NCI-H2107 (cell line): Measurements from ENCODE around the gene SNAP29.
"Not testable (repeated sequence)": the region's sequence is repeated elsewhere in the genome, so short reads cannot be mapped to it uniquely, and the experiment has no call there.

ENCODE experiments used
- DNase-seq: peaks from one replicate; lab custom pipeline; 2025; lab: John Stamatoyannopoulos, UW

Gene SNAP29

DNA sequence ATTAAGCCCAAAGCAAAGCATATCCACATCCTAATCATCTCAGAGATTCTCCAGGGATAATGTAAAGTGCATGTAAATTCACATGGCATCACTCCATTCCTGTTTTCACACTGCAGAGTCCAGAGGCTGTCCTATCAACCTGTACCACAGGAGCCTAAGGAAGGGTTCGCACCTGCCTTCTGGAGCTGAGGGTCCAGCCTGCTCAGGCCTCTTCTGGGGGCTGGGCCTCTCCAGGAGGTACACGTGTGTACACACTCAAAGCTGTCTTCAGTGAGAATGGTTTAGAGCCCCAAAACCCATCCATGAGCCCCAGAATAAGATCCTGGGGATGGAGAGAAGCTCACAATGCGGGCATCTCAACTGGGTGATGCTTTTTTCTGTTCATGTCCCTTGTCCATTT, 24.1 kb upstream of the SNAP29 start:
- DNase-seq = no peak

DNA sequence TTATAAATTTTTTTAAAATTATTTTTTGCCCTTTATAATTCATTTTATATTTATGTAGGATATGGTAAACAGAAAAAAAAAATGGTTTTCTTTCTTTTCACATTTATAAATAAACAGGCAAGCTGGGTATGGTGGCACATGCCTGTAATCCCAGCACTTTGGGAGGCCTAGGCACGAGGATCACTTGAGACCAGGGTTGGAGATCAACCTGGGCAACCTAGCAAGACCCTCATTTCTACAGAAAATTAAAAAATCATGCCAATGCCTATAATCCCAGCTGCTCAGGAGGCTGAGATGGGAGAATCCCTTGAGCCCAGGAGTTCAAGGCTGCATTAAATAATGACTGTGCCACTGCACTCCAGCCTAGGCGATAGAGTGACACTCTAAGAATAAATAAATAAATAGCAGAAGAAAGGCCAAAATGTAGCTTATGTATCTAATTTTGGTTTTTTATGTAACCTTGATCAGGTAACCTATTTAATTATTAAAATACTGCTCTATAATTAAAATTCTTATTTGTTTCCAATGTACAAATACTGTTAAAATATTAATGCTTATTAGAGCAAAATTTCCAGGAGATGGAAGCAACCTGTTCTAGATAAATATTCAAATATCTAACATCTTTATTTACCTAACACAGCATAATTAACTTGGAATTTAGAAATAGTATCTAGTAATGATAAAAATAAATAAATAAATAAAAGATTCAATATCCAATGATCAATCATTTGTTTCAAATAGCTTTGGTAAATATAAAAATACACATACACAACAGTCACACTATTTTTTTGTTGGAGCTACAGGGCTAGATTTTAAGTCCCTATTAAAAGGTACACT, 21.6 kb upstream of the SNAP29 start:
- DNase-seq = no peak

DNA sequence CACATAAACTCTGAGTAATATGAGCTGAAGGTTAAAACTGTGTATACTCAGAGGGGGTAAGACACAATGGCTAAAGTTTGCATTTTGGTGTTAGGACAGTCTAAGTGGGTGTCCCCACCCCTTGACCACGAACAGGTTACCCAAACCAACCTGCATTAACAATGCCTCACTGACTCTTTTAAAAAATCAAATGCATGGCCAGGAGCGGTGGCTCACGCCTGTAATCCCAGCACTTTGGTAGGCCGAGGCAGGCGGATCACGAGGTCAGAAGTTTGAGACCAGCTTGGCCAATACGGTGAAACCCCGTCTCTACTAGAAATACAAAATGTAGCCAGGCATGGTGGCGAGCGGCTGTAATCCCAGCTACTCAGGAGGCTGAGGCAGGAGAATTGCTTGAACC, 19.5 kb upstream of the SNAP29 start:
- not testable (repeated sequence) for DNase-seq

DNA sequence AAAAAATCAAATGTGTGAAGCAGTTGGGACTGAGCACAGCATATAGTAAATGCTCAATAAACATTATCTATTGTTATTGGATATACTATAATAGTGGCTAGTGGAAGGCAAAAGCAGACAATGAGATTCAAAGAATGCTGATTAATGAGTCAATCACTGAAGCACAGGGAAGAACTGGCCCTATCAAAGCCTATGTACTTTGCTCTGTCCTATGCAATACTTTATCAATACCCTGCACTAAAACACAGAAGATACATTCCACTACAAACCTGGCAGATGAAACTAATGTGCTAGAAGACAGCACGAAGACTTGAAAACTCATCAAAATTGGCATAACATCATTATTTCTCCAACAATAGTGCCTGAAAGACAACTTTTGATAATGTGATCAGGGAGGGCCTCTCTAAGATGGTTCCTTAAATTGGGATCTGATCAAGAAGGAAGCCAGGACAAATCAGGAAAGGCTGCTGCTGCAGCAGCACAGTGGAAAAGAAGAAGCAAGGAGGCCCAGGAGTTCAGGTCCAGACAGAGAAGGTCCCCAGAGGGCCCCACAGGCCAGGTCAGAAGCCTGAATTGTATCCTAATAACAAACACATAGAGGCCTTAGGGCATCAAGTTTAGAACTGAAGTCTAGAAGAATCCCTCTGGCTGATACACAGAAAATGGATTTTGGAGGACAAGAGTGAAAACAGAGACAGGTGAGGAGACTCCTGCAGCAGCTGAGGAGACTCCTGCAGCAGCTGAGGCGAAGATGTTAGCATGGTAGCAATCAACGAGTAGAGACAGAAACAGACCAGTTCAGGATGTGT, 18.8 kb upstream of the SNAP29 start:
- DNase-seq = no peak

DNA sequence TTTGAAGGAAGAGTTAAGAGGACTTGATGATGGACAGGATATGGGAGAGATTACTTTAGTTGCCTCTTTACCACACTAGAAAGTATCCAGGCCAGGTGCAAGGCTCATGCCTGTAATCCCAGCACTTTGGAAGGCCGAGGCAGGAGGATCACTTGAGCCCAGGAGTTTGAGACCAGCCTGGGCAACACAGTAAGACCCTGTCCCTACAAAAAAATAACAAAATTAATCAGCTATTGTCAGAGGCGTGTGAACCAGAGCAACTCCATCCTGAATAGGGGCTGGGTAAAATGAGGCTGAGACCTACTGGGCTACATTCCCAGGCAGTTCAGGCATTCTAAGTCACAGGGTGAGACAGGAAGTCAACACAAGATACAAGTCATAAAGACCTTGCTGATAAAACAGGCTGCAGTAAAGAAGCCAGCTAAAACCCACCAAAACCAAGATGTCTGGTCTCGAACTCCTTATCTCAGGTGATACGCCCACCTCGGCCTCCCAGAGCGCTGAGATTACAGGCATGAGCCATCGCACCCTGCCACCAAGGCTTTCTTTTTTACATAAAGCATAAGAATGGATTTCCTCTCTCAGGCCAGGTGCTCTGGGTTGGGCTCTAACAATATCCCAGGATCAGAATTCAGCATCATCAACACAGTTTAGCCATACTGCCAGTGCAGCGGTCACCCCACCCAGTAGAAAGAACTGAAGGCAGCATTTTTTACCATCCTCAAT, 18.0 kb upstream of the SNAP29 start:
- DNase-seq = no peak

DNA sequence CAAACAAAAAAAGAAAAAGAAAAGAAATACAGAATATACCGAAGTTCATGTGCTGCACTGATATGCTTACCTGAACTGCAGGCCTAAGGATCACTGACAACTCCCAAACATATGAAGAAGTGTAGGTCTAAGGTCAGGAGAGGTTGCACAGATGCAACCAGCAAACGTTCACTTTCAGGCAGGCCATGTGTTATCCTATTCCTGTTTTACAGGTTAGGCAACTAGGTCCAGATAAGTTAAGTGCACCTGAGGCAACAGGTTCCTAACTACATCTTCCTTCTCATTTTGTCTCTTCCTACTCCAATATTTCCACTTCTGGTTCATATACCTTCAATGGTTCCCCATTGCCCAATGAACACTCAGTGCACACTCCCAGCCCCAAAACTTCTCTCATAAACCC, 15.3 kb upstream of the SNAP29 start:
- DNase-seq = no peak

DNA sequence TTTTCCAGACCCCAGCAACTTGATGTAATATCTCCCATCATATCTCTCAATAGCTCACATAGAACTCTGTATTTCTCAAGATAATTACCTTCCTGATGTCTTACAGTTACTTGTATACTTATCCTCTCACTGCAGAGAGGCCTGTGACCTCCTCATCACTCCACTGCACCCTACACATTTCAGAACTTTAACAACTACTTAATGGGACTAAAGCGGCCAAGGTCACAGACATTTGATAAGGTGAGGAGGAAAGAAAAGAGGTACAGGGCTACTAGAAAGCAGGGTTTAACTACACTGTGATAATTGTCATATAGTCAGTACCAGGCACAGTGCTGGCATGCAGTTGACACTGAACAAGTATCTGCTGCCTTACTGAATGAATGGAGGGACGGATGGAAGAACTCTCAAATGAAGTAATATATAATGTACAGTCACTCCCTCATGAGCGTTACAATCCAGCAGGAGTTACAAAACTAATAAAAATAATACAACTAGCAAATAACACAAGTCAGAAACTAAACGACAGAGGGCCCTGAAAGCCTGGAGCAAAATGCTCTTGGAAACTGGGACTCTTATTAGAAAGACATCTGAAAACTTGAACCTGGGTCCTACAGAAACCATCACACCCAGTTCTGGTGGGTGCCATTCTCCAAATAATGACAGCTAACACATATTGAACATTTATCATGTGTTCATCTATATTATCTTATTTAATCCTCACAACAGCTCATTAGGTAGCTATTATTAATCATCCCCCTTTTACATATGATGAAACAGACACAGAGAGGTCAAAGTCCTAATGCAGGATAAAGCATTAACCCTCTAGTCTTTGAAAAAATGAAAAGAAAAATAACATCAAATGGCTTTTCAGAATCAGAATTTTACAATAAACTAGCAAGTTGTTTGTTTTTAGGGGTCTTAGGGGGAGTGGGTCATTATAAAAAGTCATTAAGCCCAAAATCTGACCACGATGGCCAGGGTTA, 14.5 kb upstream of the SNAP29 start:
- DNase-seq = no peak

DNA sequence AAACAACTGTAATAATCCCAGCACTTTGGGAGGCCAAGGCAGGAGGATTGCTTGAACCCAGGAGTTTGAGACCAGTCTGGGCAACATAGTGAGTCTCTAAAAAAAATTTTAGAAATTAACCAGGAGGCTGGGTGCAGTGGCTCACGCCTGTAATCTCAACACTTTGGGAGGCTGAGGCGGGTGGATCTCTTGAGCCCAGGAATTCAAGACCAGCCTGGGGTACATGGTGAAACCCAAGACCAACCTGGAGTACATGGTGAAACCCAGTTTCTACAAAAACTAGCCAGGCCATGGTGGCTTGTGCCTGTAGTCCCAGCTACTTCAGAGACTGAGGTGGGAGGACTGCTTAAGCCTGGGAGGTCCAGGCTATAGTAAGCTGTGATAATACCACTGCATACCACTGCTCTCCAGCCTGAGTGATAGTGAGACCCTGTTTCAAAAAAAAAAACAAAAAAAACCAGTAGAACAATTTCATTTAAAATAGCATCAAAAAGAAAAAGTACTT, 11.4 kb upstream of the SNAP29 start:
- no peak for DNase-seq

DNA sequence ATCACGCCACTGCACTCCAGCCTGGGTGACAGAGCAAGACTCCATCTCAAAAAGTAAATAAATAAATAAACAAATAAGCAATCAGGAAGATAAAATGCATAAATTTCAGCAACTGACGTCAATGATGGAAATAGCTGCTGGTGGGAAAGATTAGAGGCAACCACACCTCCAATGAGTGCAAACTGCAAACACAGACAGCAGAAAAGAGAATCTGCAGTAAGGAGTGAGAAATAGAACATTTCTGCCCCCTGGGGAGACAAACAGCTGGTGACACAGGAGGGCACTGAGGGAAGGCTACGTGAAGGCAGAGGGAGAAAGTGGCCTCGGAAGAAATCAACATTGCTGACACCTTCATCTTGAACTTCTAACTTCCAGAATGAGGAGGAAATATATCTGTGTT, 6.7 kb upstream of the SNAP29 start:
- no peak for DNase-seq

DNA sequence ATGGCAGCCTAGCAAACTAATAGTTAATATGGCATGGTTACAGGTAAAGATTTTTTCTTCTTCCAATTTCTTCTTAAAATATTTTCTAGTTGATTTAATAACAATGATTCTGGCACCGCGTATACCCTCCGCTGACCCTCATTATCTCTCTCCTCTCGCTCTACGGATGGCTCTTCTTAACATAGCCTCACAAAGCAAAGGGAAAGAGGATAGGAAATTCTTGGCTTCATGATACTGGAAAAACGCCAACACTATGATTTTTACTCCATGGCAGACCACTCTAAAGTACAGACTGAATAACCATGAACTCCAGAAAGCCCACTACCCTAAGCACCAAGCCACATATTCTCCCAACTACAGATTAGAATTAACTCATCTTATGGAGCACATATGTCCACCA, 6.3 kb upstream of the SNAP29 start:
- DNase-seq = no peak

DNA sequence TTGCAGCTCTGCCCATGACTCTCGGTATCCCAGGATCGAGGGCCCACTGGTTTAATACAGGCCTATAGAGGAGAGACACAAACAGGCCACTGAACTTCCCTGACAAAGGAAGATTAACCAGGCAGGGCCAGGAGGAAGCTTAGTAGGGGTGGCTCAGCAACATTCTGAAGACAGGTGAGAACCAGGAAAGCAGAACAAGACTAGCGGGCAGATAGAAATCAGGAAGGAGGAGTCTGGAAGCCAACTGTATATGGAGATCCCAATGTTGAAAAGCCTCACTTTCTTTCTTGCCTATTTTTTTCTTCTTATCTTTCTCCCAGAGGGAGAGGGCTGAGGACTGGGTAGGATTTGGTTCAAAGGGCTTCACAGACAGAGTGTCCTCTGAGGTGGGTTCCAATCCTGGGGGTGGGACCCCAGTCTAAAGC, 5.6 kb upstream of the SNAP29 start:
- DNase-seq = no peak

DNA sequence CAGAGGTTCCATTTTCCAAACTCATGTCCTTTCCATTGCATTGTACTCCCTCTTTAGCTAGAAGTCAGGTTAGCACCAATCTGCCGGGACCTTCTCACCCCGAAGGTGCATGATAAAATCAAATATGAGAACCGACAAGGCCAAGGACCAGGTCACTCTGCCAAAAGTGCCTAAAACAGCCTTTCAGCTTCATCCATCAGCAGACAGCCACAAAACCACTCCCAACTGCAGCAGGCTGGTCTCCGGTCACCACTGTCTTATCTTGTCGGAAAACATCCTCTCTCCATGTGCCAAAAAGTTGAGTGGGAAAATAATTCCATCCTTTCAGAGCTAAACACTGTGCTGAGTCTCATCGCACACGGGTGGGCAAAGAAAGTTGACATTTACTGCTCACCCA, 1.6 kb upstream of the SNAP29 start:
- no peak for DNase-seq

DNA sequence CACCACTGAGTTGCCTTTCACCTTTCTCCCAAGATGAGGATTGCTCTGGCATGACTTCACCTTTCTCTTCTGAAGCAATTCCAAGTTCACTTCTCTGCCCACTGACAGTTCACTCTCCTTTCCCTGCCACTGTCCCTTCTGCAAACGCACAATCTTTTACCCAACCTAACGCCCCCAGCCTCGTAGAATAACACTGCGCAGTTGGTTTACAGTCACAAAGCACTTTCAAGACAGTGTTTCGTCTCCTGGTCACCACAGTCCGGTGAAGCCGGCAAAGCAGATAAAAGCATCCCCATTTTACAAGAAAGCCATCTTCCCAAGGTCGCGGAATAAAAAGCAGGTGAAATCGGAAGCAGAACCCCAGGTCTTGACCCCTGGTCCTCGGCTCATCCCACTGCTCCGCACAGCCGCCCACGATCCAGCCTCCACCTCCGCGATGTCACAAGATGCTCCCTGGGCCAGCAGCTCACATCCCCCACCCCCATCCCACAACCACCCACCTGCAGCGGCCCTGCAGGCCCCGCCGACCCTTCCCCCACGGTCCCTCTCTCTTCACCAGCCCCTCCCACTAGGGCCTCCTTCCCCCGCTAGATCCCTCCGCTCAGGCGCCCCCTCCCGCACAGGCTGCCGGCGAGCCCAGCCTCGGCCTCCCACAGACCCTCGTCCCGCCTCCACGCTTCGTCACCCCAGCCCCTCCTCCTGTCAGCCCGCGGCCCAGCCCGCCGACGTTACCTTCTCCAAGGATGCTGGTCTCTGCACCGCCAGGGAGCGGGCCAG, 781 bp upstream of the SNAP29 start:
- DNase-seq = peak; percentile 38

DNA sequence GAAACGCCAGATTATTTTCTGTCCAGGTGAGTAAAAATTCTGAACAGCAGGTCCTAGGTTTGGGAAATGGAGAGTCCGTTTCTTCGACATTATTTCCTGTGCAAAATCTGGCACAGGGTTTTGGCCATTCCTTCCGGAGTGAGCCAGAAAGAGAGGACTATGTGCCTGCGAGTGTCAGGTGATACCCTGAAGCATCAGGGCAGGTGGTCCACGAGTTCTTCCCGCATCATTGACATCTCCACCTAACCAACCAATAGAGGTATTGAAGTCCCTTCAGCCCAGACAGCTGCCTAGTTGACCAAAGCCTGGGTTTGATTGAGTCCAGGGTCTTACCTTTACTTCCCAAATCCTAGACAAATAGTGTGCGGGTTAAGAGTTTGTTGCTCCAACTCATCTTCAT, 808 bp downstream of the SNAP29 start:
- no peak for DNase-seq

DNA sequence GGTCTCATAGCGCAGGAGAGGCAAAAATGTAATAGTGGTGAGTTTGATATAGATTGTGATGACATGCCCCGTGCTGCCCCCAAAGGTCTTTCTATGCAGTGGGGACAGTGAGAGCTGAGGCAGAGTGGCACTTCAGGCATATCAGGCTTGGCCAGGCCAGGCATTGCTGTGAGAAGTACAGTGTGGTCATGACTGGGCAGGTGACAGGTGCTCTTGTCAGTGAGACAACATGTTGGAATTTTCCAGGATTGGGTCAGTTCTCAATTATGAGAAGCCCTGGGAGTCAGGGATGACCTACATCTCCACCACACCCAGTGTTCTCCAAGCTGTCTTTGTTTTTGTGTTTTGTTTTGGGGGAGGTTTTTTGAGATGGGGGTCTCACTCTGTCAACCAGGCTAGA, 3.7 kb downstream of the SNAP29 start:
- no peak for DNase-seq

DNA sequence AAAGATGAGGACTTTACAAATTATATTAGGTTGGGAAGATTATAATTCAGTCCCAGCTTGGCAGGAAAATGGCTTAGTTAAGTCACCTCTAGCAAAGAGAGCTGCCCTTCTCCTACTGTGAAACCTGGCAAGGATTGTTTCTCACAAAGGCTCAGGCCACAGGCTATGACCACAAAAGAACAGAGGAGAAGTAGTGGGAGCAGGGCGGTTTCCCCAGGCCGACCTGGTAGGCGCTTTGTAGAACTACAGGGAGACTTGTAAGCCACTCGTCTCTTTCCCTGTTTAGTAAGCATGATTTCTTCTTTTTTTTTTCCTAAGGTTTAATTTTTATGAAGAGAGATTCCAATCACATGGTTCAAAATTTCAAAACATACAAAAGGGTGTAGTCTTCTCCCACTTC, 4.6 kb downstream of the SNAP29 start:
- DNase-seq = no peak

DNA sequence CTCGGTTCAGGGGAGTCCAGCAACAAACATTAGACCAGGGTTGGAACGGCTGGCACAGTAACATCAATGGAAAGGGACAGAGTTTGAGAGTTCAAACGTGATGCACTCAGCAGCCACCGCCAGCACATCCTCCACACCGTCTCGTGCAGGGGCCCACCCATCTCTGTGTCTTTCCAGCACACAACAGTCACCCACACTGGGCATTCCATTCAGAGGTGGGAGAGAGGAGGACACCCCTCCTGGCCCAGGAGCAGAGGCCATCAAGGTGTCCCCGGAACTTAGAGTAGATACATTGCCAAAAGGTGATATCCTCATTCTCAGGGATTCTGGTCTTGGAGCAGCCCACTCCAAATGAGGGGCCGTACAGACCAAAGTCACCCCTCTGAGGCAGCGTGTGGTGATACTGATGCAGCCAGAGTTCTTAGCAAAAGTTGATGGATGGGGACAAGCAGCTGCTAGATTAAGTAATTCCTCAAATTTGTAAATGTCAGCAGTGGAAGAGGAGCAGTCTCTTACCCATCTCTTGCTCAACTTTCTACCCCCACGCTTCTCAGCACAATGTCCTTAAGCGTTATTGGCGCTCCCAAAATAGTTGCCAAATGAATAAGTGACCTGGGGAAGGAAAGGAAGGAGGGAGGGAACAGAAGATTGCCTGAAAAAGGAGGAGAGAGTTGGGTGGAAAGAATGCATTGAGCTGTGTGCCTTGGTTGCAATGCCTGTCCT, 5.5 kb downstream of the SNAP29 start:
- DNase-seq = no peak

DNA sequence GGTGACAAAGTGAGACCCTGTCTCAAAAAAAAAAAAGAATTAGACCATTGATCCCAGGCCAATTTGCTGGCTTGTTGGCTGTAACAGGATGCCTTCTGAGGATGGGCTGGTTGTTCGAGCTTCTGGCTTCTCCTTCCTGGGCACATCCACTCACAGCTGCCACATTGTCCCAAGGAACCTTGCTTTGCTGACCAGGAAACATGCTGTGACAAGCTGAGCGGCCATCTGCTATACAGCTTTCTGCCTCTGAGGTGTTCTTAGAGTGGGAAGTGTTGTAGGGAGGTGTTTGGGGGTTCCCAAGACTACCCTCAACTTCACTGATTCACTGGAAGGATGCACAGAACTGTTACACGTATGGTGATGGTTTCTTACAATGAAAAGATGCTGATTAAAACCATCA, 6.5 kb downstream of the SNAP29 start:
- no peak for DNase-seq

DNA sequence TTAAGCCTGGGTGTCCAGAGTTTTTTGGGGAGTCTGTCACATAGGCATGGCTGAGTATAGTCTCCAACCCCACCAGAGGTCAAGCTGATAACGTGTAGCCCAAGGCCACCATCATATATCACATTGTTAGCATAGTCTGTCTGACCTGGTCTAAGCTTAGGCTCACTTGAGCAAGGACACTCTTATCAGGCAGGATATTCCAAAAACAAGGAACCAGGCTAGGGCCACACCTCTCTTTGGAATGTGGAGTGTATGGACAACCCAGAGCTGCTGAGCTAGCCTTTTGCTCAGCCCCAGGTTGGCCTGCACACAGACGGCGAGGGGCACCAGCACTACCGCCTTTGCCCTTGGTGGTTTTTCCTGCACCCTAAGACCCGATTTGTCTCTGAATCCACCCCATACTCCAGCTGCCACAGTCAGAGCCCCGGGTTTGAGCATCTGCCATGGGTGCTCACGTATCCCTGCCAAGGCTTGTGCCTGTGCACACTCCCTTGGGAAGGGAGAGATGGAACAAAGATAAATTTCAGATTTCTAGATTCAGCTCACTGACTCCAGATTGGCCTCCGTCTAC, 7.2 kb downstream of the SNAP29 start:
- DNase-seq = no peak

DNA sequence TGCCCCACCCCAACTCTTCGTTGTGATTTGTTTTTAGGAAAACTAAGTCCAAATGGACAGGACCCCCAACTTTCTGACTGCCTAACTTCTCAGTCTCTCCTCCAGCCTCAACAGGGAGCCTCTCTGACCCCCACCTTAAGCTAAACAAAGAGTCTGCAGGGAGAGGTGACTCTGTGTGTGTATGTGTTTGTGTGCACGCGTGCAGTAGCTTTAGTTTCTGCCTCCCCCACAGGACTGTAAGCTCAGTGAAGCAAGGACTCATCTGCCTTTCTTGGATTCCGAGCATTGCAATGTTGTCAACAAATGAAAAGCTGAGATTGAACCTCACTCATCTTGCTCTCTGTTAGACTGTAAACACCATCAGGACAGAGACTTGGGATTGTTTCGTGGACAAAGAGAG, 7.9 kb downstream of the SNAP29 start:
- no peak for DNase-seq
